Transverse colon (tissue), 4 donors: ENCODE measurements around the gene MYO16. TPM values are rescaled to one million over a fixed set of nuclear protein-coding genes. Genes with fewer than 3 reads are reported as not detected.

Experiments
- DNase-seq: peaks from one replicate; pipeline ENCODE4 v3.0.0-alpha.2; 2019
- H3K27ac ChIP-seq, 4 donors: fragments of 200-600 bp; sonication (generic); 2 replicates each; pipeline ENCODE4 v1.5.1; 2016 to 2018; ENCODE audit warnings: inconsistent platforms in 4 of 4
- H3K27me3 ChIP-seq: fragments of 200-600 bp; sonication (generic); 2 replicates; pipeline ENCODE4 v1.5.1; 2017; ENCODE audit warnings: inconsistent platforms
- H3K36me3 ChIP-seq, 4 donors: fragments of 200-600 bp; sonication (generic); 2 replicates each; pipeline ENCODE4 v1.5.1; 2017 to 2019; ENCODE audit warnings: inconsistent platforms in 4 of 4
- H3K4me1 ChIP-seq, 4 donors: fragments of 200-600 bp; sonication (generic); 2 replicates each; pipeline ENCODE4 v1.5.1; 2017 to 2020; ENCODE audit warnings: inconsistent platforms in 4 of 4
- H3K4me3 ChIP-seq, 4 donors: fragments of 200-600 bp; sonication (generic); 1 replicate in 1 of 4; 2 replicates in 3 of 4; pipeline versions ENCODE4 v1.5.1 to v1.6.1; 2017 to 2019; ENCODE audit warnings: inconsistent platforms in 4 of 4
- H3K9me3 ChIP-seq, 2 donors: fragments of 200-600 bp; sonication (generic); 2 replicates each; pipeline ENCODE4 v1.5.1; 2017 to 2019; ENCODE audit warnings: inconsistent platforms in 2 of 2
- CTCF ChIP-seq, 5 experiments: fragments of 200-600 bp in 3 of 5; fragments of 450-650 bp in 2 of 5; sonication (generic) in 3 of 5; IDR thresholded peaks; 1 replicate in 2 of 5; 2 replicates in 3 of 5; pipeline ENCODE4 v1.5.1; 2016 to 2017; ENCODE audit warnings: antibody characterized with exemption in 5 of 5, inconsistent platforms in 3 of 5, mild to moderate bottlenecking in 2 of 5, moderate library complexity in 1 of 5
- EP300 ChIP-seq: sonication (generic); formaldehyde crosslinking; IDR thresholded peaks from one replicate; pipeline ENCODE4 v1.6.1; 2017; ENCODE audit warnings: antibody characterized with exemption, low read depth
- POLR2A ChIP-seq: fragments of 450-650 bp; IDR thresholded peaks from one replicate; pipeline ENCODE4 v1.6.1; 2016; ENCODE audit warnings: antibody characterized with exemption, mild to moderate bottlenecking, moderate library complexity
- POLR2AphosphoS5 ChIP-seq, 3 donors: sonication (generic); formaldehyde crosslinking; IDR thresholded peaks; one replicate each; pipeline ENCODE4 v1.6.1; 2016; ENCODE audit warnings: antibody characterized with exemption in 3 of 3
- WGBS, 2 donors: methylation state at CpG; one replicate each; pipeline ENCODE4 v1.1.5; 2018; ENCODE audit warnings: low coverage in 1 of 2; 5-methylcytosine and 5-hydroxymethylcytosine counted together
- in situ Hi-C, 4 donors: fragments of 200-750 bp; cut with MboI; loops; one replicate each; pipeline versions ENCODE4 v1.15.0 to v1.15.1; 2017; ENCODE audit warnings: low sequenced_read_pairs in 3 of 4, low pct_ligation_motif_present in 1 of 4, low pct_unique_long_range_greater_than_20kb in 1 of 4
- intact Hi-C: fragments of 100-400 bp; cut with DNase I; formaldehyde crosslinking; loops from one replicate; pipeline ENCODE4 v1.15.1; 2023; ENCODE audit warnings: low total_unique reads
- total RNA-seq, 4 donors: library from RNA; depleted of rRNA; stranded (reverse); fragments of >200 nt; gene quantifications; one replicate each; pipeline ENCODE4 v1.1.0, GENCODE V29; 2016

The MYO16 gene
- 1 to 10 TPM in 1 of 4 donors, under 1 TPM in 1, not detected in 2; under 0.01 to 3.4 TPM for total RNA-seq

- Histone ChIP-seq H3K36me3 (no peaks in the 10 kb centered on the region), H3K27ac (no peak within 1 kb of the TSS), H3K4me3 (no peak within 1 kb of the TSS), H3K27me3 (no peaks in the 10 kb centered on the region), H3K9me3 (no peaks in the 10 kb centered on the region), H3K4me1 (no peaks in the 10 kb centered on the region)
- intact Hi-C loops (no loop called here), in situ Hi-C loops (no loop called here)
- no peak for DNase-seq
- no peak for TF ChIP-seq POLR2AphosphoS5 (IDR thresholded peaks at IDR 0.05)
- no peak for TF ChIP-seq CTCF (IDR thresholded peaks at IDR 0.05)
- TF ChIP-seq EP300: no peak
- TF ChIP-seq POLR2A: no peak
- whole genome bisulfite sequencing, 2 donors: 35 to 63% methylated on average over 2 to 11 of the region's 11 CpGs
These were observed at the start of gene MYO16 for GRCh38 chr13:108629181-108629752. Gene MYO16 (plus strand): TSS chr13:108629611. CDS start chr13:108629845, 234 bp downstream.

DNA sequence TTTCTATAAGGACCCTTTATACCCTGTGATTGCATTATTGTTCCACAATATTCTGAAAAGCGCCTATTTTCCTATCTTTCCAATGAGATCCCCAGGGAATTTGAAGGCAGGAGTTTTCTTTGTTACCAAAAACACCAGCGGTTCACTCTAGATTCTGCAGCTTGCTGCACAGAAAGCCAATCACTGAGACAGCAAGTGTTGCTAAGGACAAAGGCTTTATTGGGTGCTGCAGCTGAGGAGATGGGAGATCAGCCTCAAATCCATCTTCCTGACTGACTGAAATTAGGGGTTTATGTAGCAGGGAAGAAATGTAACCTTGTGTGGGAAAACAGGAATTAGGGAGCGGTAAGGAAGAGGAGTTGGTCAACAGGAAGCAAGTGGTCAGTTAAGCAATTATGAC, 42.6 kb upstream of the MYO16 start:
- TF ChIP-seq CTCF (IDR thresholded peaks at IDR 0.05) (no peak), POLR2A (no peak), EP300 (no peak), POLR2AphosphoS5 (IDR thresholded peaks at IDR 0.05) (no peak)
- no peaks in the 10 kb centered on the region for H3K4me1 ChIP-seq
- H3K9me3 ChIP-seq: peaks cover 0 to 6% of the 10 kb centered on the region in 2 donors
- DNase-seq: no peak
- no peak overlapping the region for H3K4me3 ChIP-seq
- in situ Hi-C loops (no loop called here), intact Hi-C loops (no loop called here)
- WGBS, 2 donors: 83 to 91% methylated on average over 3 of the region's 3 CpGs
- no peaks in the 10 kb centered on the region for H3K27me3 ChIP-seq
- no peaks in the 10 kb centered on the region for H3K36me3 ChIP-seq
- no peak overlapping the region for H3K27ac ChIP-seq

DNA sequence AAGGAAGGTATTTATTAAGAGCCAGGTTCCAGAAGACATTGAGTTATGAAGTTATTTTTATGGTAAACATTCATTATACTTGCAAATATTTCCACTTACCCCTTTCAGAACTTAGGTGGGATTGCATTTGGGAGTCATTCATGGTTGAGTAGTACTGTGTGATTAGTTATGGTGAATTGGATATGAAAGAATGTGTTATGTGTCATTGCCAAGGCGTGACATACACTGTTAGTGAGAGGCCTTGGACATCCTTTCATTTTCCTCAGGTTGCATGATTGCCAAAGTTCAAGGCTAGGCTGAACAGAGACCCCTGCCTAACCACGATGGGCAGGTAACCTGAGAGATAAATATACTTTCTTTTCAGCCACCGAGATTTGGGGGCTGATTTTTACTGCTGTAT, 40.9 kb upstream of the MYO16 start:
- no peak for DNase-seq

GRCh38 chr13:108594153-108594552, 35.3 kb upstream of the MYO16 start:
- DNase-seq: no peak
- Histone ChIP-seq H3K4me1 (no peaks in the 10 kb centered on the region), H3K36me3 (no peaks in the 10 kb centered on the region), H3K27ac (no peak overlapping the region), H3K9me3 (no peaks in the 10 kb centered on the region), H3K27me3 (no peaks in the 10 kb centered on the region), H3K4me3 (no peak overlapping the region)
- no peak for TF ChIP-seq CTCF (IDR thresholded peaks at IDR 0.05)
- no peak for TF ChIP-seq POLR2AphosphoS5 (IDR thresholded peaks at IDR 0.05)
- TF ChIP-seq EP300: no peak
- TF ChIP-seq POLR2A: no peak
- intact Hi-C loops: no loop called here
- WGBS, 2 donors: 28% methylated on average over 3 of the region's 3 CpGs; no CpG with 5 or more reads in 1 of the 2 donors
- in situ Hi-C loops: no loop called here

More for the DNA sequence above, 40.9 kb upstream of the MYO16 start:
- H3K36me3 ChIP-seq: no peaks in the 10 kb centered on the region
- TF ChIP-seq POLR2A: no peak
- TF ChIP-seq POLR2AphosphoS5 (IDR thresholded peaks at IDR 0.05): no peak
- TF ChIP-seq CTCF (IDR thresholded peaks at IDR 0.05): no peak
- no peak for TF ChIP-seq EP300
- no peak overlapping the region for H3K27ac ChIP-seq
- peaks cover 0 to 6% of the 10 kb centered on the region in 2 donors for H3K9me3 ChIP-seq
- intact Hi-C loops: no loop called here
- in situ Hi-C loops: no loop called here
- H3K4me3 ChIP-seq: no peak overlapping the region
- H3K27me3 ChIP-seq: no peaks in the 10 kb centered on the region
- no peaks in the 10 kb centered on the region for H3K4me1 ChIP-seq
- WGBS, 2 donors: 66 to 77% methylated on average over 3 of the region's 3 CpGs
